Central memory CD4-positive, alpha-beta T cell (primary cell): ENCODE results near the gene BIN1.

ENCODE experiments used
- DNase-seq: peaks from one replicate; pipeline ENCODE4 v3.0.0; 2022

The BIN1 gene

DNA sequence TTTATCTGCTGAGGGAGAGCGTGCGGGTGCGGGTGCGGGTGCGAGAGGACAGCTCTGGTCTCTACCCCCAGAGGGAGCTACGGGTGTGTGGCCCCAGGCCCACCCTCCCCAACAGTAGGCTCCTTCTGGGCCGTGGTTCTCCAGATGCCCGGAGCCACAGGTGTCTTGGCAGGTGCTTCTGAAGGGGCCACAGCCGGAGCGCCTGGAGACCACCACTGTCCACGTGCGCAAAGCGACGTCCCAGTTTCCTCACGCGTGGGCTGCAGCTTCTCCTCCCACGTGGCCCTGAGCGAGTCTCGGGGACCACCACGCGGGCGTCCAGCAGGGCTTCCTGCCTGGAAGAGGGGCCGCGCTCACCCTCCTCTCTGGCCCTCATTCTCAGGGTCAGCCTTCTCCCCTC, 90.6 kb downstream of the BIN1 start:
- no peak for DNase-seq

GRCh38 chr2:127015106-127015910, 91.6 kb downstream of the BIN1 start:
- no peak for DNase-seq

DNA sequence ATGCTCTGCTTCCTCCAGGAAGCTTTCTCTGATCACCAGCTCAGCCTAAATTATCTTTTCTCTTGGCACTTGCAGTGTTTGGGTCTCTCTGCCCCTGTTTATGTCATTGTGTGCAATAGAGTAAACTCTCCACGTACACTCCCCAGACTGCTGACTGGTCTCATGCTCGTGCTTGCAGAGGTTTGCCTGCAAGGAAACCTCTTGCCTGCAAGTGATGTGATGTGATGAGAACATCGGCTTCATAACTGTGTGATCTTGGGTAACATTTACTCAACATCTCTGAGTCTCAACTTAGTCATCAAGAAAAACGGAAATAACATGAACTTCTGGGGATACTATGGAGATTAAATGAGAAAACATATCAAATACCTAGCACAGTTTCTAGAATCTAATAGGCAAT, 92.3 kb downstream of the BIN1 start:
- no peak for DNase-seq

GRCh38 chr2:127014224-127014623, 92.7 kb downstream of the BIN1 start:
- no peak for DNase-seq

DNA sequence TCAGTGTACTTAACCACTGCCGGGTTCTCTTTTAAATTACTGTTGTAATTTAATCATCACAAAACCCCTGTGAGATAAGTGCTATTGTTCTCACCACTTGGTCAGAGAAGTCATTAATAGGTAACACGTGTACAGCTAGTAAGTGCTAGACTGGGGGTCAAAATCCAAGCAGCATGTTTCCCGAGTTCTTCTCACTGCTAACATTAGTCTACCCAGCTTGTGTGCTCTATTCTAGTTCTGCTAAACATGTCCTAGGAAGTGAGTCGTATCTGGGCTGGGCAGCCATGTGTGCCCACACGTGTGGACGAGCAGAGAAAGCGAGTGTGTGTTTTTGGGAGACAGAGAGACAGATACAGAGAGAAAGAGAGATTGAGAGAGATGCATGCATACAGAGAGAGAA, 94.1 kb downstream of the BIN1 start:
- DNase-seq = no peak

DNA sequence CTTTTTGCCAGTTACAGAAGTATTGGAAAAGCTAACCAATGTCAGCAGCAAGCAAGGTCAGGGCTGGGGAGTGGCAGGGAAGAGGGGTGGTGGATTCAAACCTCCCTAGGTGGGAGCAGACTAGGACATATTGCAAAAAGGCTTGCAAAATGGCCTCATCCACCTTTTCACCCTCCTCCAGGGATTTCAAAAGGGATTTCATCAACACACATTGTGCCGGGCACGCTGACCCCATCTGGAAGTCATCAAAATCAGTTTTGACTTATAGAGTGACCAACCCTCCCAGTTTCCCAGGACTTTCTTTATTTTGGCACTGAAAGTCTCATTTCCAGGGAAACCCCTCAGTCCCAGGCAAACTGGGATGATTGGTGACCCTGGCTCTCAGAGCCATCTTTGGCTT, 94.7 kb downstream of the BIN1 start:
- DNase-seq = no peak

DNA sequence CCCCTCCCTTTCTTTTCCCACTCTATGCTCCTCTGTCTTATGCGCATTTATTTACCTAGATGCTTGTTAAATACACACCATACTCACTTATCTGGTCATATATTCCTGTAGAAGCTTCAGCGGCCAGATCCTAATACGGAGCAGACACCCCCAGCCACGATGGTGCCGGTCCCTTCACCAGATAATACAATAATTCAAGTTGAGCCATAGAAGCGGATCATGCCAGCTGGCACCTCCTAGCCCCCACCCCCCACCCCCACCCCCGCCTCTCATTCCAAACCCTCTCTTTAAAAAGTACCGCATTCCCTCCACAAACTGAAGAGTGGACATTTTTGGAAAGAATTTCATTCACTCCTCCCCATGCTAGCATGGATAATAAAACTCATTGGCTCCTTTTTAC, 95.2 kb downstream of the BIN1 start:
- DNase-seq = no peak

DNA sequence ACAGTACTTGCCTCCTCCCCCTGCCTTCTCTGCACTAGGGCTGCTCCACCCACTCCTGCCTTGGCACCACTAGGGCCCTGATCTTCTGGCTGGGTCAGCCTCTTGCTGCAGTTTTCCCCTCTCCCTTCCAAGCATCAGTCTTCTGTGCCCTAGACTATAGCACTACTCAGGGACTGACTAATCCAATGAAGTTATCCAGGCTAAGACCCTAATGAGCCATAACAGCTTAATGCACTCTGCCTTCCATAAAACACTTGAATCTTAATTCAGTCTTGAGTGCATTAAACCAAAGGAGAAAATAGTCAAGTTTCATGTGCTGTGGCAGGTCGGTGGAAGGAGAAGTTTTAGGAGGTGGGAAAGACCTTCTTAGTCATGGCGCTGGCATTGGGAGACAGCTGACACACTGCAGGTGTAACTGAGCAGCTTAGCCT, 95.7 kb downstream of the BIN1 start:
- no peak for DNase-seq

GRCh38 chr2:127008265-127009015, 98.5 kb downstream of the BIN1 start:
- DNase-seq = no peak

DNA sequence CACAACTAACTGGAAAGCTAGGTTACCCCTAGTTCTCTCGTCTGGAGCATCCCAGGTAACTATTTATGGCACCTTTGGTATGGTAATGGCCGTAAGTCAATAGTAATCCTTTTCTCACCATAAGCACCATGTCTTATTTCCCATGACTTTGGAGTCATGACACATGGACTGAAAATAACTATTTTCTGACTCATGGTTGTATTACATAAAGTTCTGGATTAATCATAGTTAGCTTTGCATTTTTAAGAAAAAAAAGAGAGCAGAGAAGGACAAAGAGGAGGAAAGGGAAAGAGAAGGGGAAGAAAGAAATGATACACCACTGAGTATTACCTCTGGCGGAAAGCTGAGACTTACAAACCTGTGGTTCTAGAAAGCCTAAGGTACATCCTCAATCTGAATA, 99.3 kb downstream of the BIN1 start:
- no peak for DNase-seq

DNA sequence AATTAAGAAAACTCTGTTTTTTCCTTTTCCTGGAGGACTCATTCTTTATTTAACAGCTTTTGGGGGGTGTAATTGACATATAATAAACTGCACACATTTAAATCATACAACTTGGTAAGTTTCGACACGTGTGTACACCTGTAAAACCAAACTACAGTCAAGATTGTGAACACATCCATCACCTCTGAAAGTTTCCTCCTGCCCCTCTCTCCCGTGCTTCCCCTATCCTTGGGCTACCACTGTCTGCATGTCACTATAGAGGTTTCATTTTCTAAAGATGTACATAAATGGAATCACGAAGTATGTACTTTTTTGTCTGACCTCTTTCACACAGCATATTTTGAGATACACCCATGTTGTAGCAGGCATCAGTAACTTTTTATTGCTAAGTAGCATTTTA, 100.0 kb downstream of the BIN1 start:
- DNase-seq = no peak

GRCh38 chr2:127004893-127005600, 101.9 kb downstream of the BIN1 start:
- no peak for DNase-seq

- no peak for DNase-seq
Measured at GRCh38 chr2:127003070-127003800, 103.7 kb downstream of the BIN1 start.

DNA sequence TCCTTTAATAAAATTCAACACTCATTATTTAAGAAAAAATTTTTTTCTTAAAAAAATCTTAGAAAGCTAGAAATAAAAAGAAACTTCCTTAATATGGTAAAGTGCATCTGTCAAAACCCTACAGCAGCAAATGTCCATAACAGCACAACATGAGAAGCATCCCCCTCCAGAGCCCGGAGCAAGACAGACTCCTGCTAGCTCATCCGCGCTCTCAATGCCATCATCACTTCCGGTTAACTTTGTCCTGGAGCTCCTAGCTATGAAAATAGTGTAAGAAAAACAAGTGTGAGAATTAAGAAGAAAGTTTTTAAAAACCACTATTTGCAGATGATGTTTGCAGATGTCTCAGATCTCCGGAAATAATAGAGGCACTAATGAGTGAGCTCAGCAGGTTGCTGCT, 105.2 kb downstream of the BIN1 start:
- DNase-seq = no peak

DNA sequence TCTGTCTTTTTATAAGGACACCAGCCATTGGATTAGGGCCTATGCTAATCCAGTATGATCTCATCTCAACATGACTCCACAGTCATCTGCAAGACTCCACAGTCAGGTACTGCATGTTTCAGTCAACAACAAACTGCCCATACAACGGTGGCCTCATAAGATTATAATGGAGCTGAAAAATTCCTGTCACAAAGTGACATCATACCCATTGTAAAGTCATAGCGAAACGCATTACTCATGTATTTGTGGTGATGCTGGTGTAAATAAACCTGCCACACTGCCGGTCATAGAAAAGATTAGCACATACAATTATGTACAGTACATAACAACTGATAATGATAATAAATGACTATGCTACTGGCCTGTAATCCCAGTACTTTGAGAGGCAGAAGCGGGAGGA, 106.0 kb downstream of the BIN1 start:
- DNase-seq = no peak

- no peak for DNase-seq
Measured at GRCh38 chr2:127000194-127000593, 106.8 kb downstream of the BIN1 start.

- DNase-seq = no peak
Measured at GRCh38 chr2:126999106-126999756, 107.7 kb downstream of the BIN1 start.

- DNase-seq = no peak
Measured at GRCh38 chr2:126998486-126998885, 108.5 kb downstream of the BIN1 start.
